COLO829 (cell line): ENCODE data around the gene RNF183.
"Not testable (repeated sequence)": the region's sequence is repeated elsewhere in the genome, so short reads cannot be mapped to it uniquely, and the experiment has no call there.

ENCODE experiments used
- DNase-seq: peaks from one replicate; pipeline ENCODE4 v3.0.0; 2012; ENCODE audit warnings: low spot score

The RNF183 gene

GRCh38 chr9:113274474-113275156 lies 28.6 kb downstream of the RNF183 start:
- peak; percentile 79 for DNase-seq

- DNase-seq = no peak
These were observed 33.3 kb downstream of the RNF183 start for GRCh38 chr9:113269871-113270270.

GRCh38 chr9:113269355-113269754 lies 33.8 kb downstream of the RNF183 start:
- no peak for DNase-seq

- DNase-seq = no peak
These were observed 35.1 kb downstream of the RNF183 start for GRCh38 chr9:113267911-113268566.

- no peak for DNase-seq
These were observed 37.0 kb downstream of the RNF183 start for GRCh38 chr9:113266174-113266573.

GRCh38 chr9:113261917-113262671 lies 41.1 kb downstream of the RNF183 start:
- no peak for DNase-seq

- DNase-seq = no peak
These were observed 44.9 kb downstream of the RNF183 start for GRCh38 chr9:113258282-113258681.

- no peak for DNase-seq
These were observed 45.3 kb downstream of the RNF183 start for GRCh38 chr9:113257863-113258262.

GRCh38 chr9:113255438-113255837 lies 47.7 kb downstream of the RNF183 start:
- DNase-seq = no peak

GRCh38 chr9:113254991-113255390 lies 48.2 kb downstream of the RNF183 start:
- DNase-seq = no peak

GRCh38 chr9:113250807-113251206 lies 52.4 kb downstream of the RNF183 start:
- no peak for DNase-seq

- DNase-seq = not testable (repeated sequence)
These were observed 53.5 kb downstream of the RNF183 start for GRCh38 chr9:113249661-113250060.

GRCh38 chr9:113247640-113248039 lies 55.5 kb downstream of the RNF183 start:
- DNase-seq = no peak
